ENCODE results near the gene GRID1.

- no peak for TF ChIP-seq CTCF (IDR thresholded peaks at IDR 0.05; ENCODE audit: low read length)
- TF ChIP-seq EZH2phosphoT487 (IDR thresholded peaks at IDR 0.05; ENCODE audit: low read length) = no peak
Measured at GRCh38 chr10:86282664-86283465, 83.7 kb downstream of the GRID1 start.
